RWPE2 (cell line): ENCODE measurements around the gene MISP.

Experiments used
- ATAC-seq: fragments of 200-7000 bp; cut with Tn5 transposase; 3 replicates; pipeline ENCODE4 v1.9.1; 2021; ENCODE audit warnings: low read depth
- DNase-seq: peaks from one replicate; pipeline ENCODE4 v3.0.0-alpha.2; 2020; ENCODE audit warnings: low spot score
- H3K27ac ChIP-seq: fragments of 450-650 bp; 2 replicates; pipeline ENCODE4 v1.5.1; 2017; ENCODE audit warnings: mild to moderate bottlenecking; ENCODE audit not compliant: poor library complexity, severe bottlenecking
- H3K27me3 ChIP-seq: fragments of 250-450 bp; sonication (Bioruptor Pico); 2 replicates; pipeline ENCODE4 v1.5.1; 2021; ENCODE audit warnings: mild to moderate bottlenecking, moderate library complexity; ENCODE audit not compliant: insufficient read depth, poor library complexity, severe bottlenecking
- H3K36me3 ChIP-seq: fragments of 250-450 bp; sonication (Bioruptor Pico); 2 replicates; pipeline ENCODE4 v1.5.1; 2020; ENCODE audit warnings: low read depth, mild to moderate bottlenecking, moderate library complexity
- H3K4me1 ChIP-seq: fragments of 250-450 bp; sonication (Bioruptor Pico); 2 replicates; pipeline ENCODE4 v1.5.1; 2021; ENCODE audit warnings: mild to moderate bottlenecking, moderate library complexity; ENCODE audit not compliant: insufficient read depth, poor library complexity, severe bottlenecking
- H3K4me3 ChIP-seq: fragments of 250-450 bp; sonication (Bioruptor Pico); 2 replicates; pipeline ENCODE4 v1.5.1; 2021; ENCODE audit warnings: mild to moderate bottlenecking, moderate library complexity; ENCODE audit not compliant: severe bottlenecking
- H3K9me3 ChIP-seq: fragments of 250-450 bp; sonication (Bioruptor Pico); 2 replicates; pipeline ENCODE4 v1.5.1; 2021; ENCODE audit warnings: mild to moderate bottlenecking, moderate library complexity; ENCODE audit not compliant: severe bottlenecking
- TF ChIP-seq, protein P1 (sequence below): fragments of 450-650 bp; IDR thresholded peaks from one replicate; pipeline ENCODE4 v1.5.1; 2017; ENCODE audit warnings: mild to moderate bottlenecking, moderate library complexity; ENCODE audit not compliant: poor library complexity, severe bottlenecking

The MISP gene

GRCh38 chr19:808423-808775, 57.5 kb downstream of the MISP start:
- no peak for ATAC-seq
- Histone ChIP-seq H3K27me3 (no peaks in the 10 kb centered on the region), H3K4me3 (no peak overlapping the region), H3K4me1 (no peaks in the 10 kb centered on the region), H3K27ac (no peak overlapping the region), H3K36me3 (peaks cover 81% of the 10 kb centered on the region), H3K9me3 (no peaks in the 10 kb centered on the region)
- DNase-seq: no peak
- TF ChIP-seq, protein P1, sequence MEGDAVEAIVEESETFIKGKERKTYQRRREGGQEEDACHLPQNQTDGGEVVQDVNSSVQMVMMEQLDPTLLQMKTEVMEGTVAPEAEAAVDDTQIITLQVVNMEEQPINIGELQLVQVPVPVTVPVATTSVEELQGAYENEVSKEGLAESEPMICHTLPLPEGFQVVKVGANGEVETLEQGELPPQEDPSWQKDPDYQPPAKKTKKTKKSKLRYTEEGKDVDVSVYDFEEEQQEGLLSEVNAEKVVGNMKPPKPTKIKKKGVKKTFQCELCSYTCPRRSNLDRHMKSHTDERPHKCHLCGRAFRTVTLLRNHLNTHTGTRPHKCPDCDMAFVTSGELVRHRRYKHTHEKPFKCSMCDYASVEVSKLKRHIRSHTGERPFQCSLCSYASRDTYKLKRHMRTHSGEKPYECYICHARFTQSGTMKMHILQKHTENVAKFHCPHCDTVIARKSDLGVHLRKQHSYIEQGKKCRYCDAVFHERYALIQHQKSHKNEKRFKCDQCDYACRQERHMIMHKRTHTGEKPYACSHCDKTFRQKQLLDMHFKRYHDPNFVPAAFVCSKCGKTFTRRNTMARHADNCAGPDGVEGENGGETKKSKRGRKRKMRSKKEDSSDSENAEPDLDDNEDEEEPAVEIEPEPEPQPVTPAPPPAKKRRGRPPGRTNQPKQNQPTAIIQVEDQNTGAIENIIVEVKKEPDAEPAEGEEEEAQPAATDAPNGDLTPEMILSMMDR: no peak

DNA sequence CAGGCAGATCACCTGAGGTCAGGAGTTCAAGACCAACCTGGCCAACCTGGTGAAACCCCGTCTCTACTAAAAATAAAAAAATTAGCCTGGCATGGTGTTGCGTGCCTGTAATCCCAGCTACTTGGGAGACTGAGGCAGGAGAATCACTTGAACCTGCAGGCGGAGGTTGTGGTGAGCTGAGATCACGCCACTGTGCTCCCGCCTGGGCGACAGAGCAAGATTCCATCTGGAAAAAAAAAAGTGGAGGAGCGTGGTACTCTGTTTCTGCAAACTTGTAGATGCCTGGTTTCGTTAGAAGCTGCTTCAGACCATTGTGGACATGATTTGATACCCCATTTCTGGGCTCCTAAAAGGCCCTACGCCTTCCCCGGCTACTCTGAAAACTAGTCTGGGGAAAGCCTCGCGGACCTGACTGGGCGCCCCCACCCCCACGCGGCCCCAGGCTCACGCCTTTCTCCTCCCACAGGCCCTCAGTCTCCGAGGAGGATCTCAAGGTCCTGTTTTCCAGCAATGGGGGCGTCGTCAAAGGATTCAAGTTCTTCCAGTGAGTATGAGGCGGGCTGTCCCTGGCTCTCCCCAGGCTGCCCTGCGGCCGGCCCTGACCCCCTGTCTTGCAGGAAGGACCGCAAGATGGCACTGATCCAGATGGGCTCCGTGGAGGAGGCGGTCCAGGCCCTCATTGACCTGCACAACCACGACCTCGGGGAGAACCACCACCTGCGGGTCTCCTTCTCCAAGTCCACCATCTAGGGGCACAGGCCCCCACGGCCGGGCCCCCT, 59.4 kb downstream of the MISP start:
- TF ChIP-seq, protein P1: no peak
- Histone ChIP-seq H3K27me3 (no peaks in the 10 kb centered on the region), H3K9me3 (no peaks in the 10 kb centered on the region), H3K27ac (no peak overlapping the region), H3K4me1 (no peaks in the 10 kb centered on the region), H3K36me3 (peaks cover 63% of the 10 kb centered on the region), H3K4me3 (no peak overlapping the region)
- ATAC-seq (no peak), DNase-seq (no peak)

DNA sequence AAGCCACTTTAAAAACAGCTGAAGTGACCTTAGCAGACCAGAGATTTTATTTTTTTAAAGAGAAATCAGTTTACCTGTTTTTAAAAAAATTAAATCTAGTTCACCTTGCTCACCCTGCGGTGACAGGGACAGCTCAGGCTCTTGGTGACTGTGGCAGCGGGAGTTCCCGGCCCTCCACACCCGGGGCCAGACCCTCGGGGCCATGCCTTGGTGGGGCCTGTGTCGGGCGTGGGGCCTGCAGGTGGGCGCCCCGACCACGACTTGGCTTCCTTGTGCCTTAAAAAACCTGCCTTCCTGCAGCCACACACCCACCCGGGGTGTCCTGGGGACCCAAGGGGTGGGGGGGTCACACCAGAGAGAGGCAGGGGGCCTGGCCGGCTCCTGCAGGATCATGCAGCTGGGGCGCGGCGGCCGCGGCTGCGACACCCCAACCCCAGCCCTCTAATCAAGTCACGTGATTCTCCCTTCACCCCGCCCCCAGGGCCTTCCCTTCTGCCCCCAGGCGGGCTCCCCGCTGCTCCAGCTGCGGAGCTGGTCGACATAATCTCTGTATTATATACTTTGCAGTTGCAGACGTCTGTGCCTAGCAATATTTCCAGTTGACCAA, 60.1 kb downstream of the MISP start:
- H3K36me3 ChIP-seq: peaks cover 58% of the 10 kb centered on the region
- H3K4me1 ChIP-seq: no peaks in the 10 kb centered on the region
- no peak overlapping the region for H3K27ac ChIP-seq
- DNase-seq (no peak), ATAC-seq (no peak)
- no peaks in the 10 kb centered on the region for H3K27me3 ChIP-seq
- H3K9me3 ChIP-seq: no peaks in the 10 kb centered on the region
- TF ChIP-seq, protein P1: no peak
- H3K4me3 ChIP-seq: no peak overlapping the region

DNA sequence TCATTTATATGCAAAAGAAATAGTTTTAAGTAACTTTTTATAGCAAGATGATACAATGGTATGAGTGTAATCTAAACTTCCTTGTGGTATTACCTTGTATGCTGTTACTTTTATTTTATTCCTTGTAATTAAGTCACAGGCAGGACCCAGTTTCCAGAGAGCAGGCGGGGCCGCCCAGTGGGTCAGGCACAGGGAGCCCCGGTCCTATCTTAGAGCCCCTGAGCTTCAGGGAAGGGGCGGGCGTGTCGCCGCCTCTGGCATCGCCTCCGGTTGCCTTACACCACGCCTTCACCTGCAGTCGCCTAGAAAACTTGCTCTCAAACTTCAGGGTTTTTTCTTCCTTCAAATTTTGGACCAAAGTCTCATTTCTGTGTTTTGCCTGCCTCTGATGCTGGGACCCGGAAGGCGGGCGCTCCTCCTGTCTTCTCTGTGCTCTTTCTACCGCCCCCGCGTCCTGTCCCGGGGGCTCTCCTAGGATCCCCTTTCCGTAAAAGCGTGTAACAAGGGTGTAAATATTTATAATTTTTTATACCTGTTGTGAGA, 60.7 kb downstream of the MISP start:
- Histone ChIP-seq H3K36me3 (peaks cover 53% of the 10 kb centered on the region), H3K27ac (no peak overlapping the region), H3K4me3 (no peak overlapping the region), H3K9me3 (no peaks in the 10 kb centered on the region), H3K27me3 (no peaks in the 10 kb centered on the region), H3K4me1 (no peaks in the 10 kb centered on the region)
- DNase-seq: no peak
- TF ChIP-seq, protein P1: no peak
- ATAC-seq: no peak
